Glutamatergic neuron (in vitro differentiated cells): Measurements from ENCODE around the gene GYG2. TPM values are rescaled to one million over a fixed set of nuclear protein-coding genes. Genes with fewer than 3 reads are reported as not detected.

Source experiments
- DNase-seq: peaks from one replicate; pipeline ENCODE4 v3.0.0; 2022
- H3K27ac Mint-ChIP-seq: one replicate; pipeline ENCODE4 v1.8.0; 2020; ENCODE audit warnings: mild to moderate bottlenecking, mixed read lengths, inconsistent platforms; ENCODE audit not compliant: unreplicated experiment
- H3K27me3 Mint-ChIP-seq: one replicate; pipeline ENCODE4 v1.8.0; 2020; ENCODE audit warnings: mild to moderate bottlenecking, moderate library complexity, mixed read lengths, inconsistent platforms; ENCODE audit not compliant: unreplicated experiment
- H3K36me3 Mint-ChIP-seq: one replicate; pipeline ENCODE4 v1.8.0; 2020; ENCODE audit warnings: mild to moderate bottlenecking, mixed read lengths, inconsistent platforms; ENCODE audit not compliant: unreplicated experiment
- H3K4me1 Mint-ChIP-seq: one replicate; pipeline ENCODE4 v1.8.0; 2020; ENCODE audit warnings: mild to moderate bottlenecking, low read depth, mixed read lengths, inconsistent platforms; ENCODE audit not compliant: unreplicated experiment
- H3K4me3 Mint-ChIP-seq: one replicate; pipeline ENCODE4 v1.8.0; 2020; ENCODE audit warnings: mild to moderate bottlenecking, mixed read lengths, inconsistent platforms; ENCODE audit not compliant: unreplicated experiment
- H3K9me3 Mint-ChIP-seq: one replicate; pipeline ENCODE4 v1.8.0; 2020; ENCODE audit warnings: mild to moderate bottlenecking, moderate library complexity, mixed read lengths, inconsistent platforms; ENCODE audit not compliant: unreplicated experiment
- CTCF ChIP-seq: fragments of 200-600 bp; sonication (generic); IDR thresholded peaks from one replicate; pipeline ENCODE4 v1.5.0; 2021; ENCODE audit not compliant: partially characterized antibody, unreplicated experiment
- total RNA-seq: library from RNA; stranded (reverse); fragmentation: NEBNext Ultra II Directional; extraction: Animal tissue kit (Norgen Biotek cat#: 25700); gene quantifications from one replicate; pipeline ENCODE4 v1.2.1, GENCODE V29; 2021; ENCODE audit not compliant: unreplicated experiment

GYG2 gene
- total RNA-seq, 1 donor from 2014 or later = 21.9 TPM

- no peak for TF ChIP-seq CTCF
- no peaks in the 10 kb centered on the region for H3K4me1 Mint-ChIP-seq
- H3K27ac Mint-ChIP-seq = no peak overlapping the region
- DNase-seq = no peak
- no peaks in the 10 kb centered on the region for H3K36me3 Mint-ChIP-seq
- H3K27me3 Mint-ChIP-seq = peaks cover 13% of the 10 kb centered on the region
- no peak overlapping the region for H3K4me3 Mint-ChIP-seq
- H3K9me3 Mint-ChIP-seq = peaks cover 2% of the 10 kb centered on the region
Observed at GRCh38 chrX:2931155-2931554, 102.4 kb downstream of the GYG2 start.

- TF ChIP-seq CTCF = no peak
- no peaks in the 10 kb centered on the region for H3K4me1 Mint-ChIP-seq
- H3K36me3 Mint-ChIP-seq = no peaks in the 10 kb centered on the region
- H3K27ac Mint-ChIP-seq = no peak overlapping the region
- peaks cover 2% of the 10 kb centered on the region for H3K9me3 Mint-ChIP-seq
- no peak overlapping the region for H3K4me3 Mint-ChIP-seq
- peaks cover 13% of the 10 kb centered on the region for H3K27me3 Mint-ChIP-seq
- no peak for DNase-seq
Observed at GRCh38 chrX:2931612-2932011, 102.9 kb downstream of the GYG2 start.

Other genes with a start within 250 kb of the GYG2 start
- 31.2 TPM for gene CD99, start 137.6 kb upstream of the GYG2 start, total RNA-seq
- not detected for gene XG, start 76.9 kb upstream of the GYG2 start, total RNA-seq
- 13.3 TPM for gene ARSD, start 100.4 kb downstream of the GYG2 start, total RNA-seq
- gene ARSH, start 177.6 kb downstream of the GYG2 start, total RNA-seq = not detected
- gene ARSF, start 212.5 kb downstream of the GYG2 start, total RNA-seq = 14.9 TPM